IMR-90 (cell line): Measurements from ENCODE around the gene PIP. TPM values are rescaled to one million over a fixed set of nuclear protein-coding genes. Genes with fewer than 3 reads are reported as not detected.

Experiments
- ATAC-seq: fragments of 200-7000 bp; cut with Tn5 transposase; 2 replicates; pipeline ENCODE4 v1.9.1; 2020; ENCODE audit warnings: low read depth, mild to moderate bottlenecking, moderate library complexity
- BruUV-seq: library from RNA; stranded (reverse); fragments of 400-500 nt; replicated peaks from 2 replicates; lab custom pipeline; 2021; lab: Mats Ljungman, UMichigan
- CTCF ChIA-PET: fragments of 300-600 bp; formaldehyde crosslinking; extraction: SDS; loops from one replicate; lab custom pipeline; 2021; ENCODE audit warnings: antibody characterized with exemption; lab: Yijun Ruan, JAX
- POLR2A ChIA-PET: fragments of 300-600 bp; sonication (Branson Sonifier 250); formaldehyde crosslinking; loops from one replicate; lab custom pipeline; 2022; ENCODE audit warnings: antibody characterized with exemption; ENCODE audit not compliant: unreplicated experiment; lab: Charles Lee
- DNase-seq: peaks from one replicate; pipeline ENCODE4 v3.0.0; 2013
- H2AFZ ChIP-seq: replicated peaks from 2 replicates; pipeline ENCODE3; 2013; ENCODE audit warnings: low read length, mild to moderate bottlenecking; ENCODE audit not compliant: poor library complexity
- H2AK5ac ChIP-seq: 2 replicates; pipeline ENCODE4 v1.6.1; 2013; ENCODE audit warnings: low read depth, low read length, inconsistent platforms
- H2AK9ac ChIP-seq: replicated peaks from 2 replicates; pipeline ENCODE3; 2013; ENCODE audit warnings: mild to moderate bottlenecking, low read depth, low read length, moderate library complexity; ENCODE audit not compliant: poor library complexity
- H2BK120ac ChIP-seq: 2 replicates; pipeline ENCODE4 v1.6.1; 2013; ENCODE audit warnings: low read depth, low read length, inconsistent platforms
- H2BK15ac ChIP-seq: 3 replicates; pipeline ENCODE4 v1.6.1; 2013; ENCODE audit warnings: low read depth, low read length, inconsistent platforms
- H2BK20ac ChIP-seq: 2 replicates; pipeline ENCODE4 v1.6.1; 2013; ENCODE audit warnings: low read depth, mild to moderate bottlenecking, inconsistent platforms, low read length, moderate library complexity
- H2BK5ac ChIP-seq: 2 replicates; pipeline ENCODE4 v1.6.1; 2013; ENCODE audit warnings: mild to moderate bottlenecking, low read depth, low read length, inconsistent platforms; ENCODE audit not compliant: poor library complexity, severe bottlenecking
- H3K14ac ChIP-seq: replicated peaks from 2 replicates; pipeline ENCODE4 v1.6.1; 2013; ENCODE audit warnings: low read depth, low read length, inconsistent platforms
- H3K18ac ChIP-seq: 2 replicates; pipeline ENCODE4 v1.6.1; 2013; ENCODE audit warnings: low read depth, low read length, control low read depth
- H3K23ac ChIP-seq: 2 replicates; pipeline ENCODE4 v1.6.1; 2013; ENCODE audit warnings: low read depth, low read length, inconsistent platforms
- H3K27ac ChIP-seq: 2 replicates; pipeline ENCODE4 v1.5.1; 2013; ENCODE audit warnings: mild to moderate bottlenecking, control low read depth, low read length; ENCODE audit not compliant: insufficient read depth
- H3K27me3 ChIP-seq: 2 replicates; pipeline ENCODE4 v1.6.1; 2013; ENCODE audit warnings: low read length; ENCODE audit not compliant: control insufficient read depth, insufficient read depth
- H3K36me3 ChIP-seq: 2 replicates; pipeline ENCODE4 v1.6.1; 2013; ENCODE audit warnings: low read length, mixed read lengths; ENCODE audit not compliant: control insufficient read depth, insufficient read depth
- H3K4ac ChIP-seq: 2 replicates; pipeline ENCODE4 v1.6.1; 2013; ENCODE audit warnings: low read depth, low read length, inconsistent platforms
- H3K4me1 ChIP-seq: 2 replicates; pipeline ENCODE4 v1.6.1; 2013; ENCODE audit warnings: low read length, mixed read lengths; ENCODE audit not compliant: control insufficient read depth, insufficient read depth
- H3K4me2 ChIP-seq: 2 replicates; pipeline ENCODE4 v1.6.1; 2013; ENCODE audit warnings: low read depth, mild to moderate bottlenecking, control low read depth, low read length, moderate library complexity
- H3K4me3 ChIP-seq: 2 replicates; pipeline ENCODE4 v1.5.1; 2013; ENCODE audit warnings: low read depth, mild to moderate bottlenecking, control low read depth, low read length, moderate library complexity; ENCODE audit not compliant: insufficient read depth
- H3K56ac ChIP-seq: 2 replicates; pipeline ENCODE4 v1.6.1; 2013; ENCODE audit warnings: low read length, inconsistent platforms; ENCODE audit not compliant: insufficient read depth; ENCODE audit errors: extremely low read depth
- H3K79me1 ChIP-seq, 2 experiments: 2 replicates each; pipeline ENCODE4 v1.6.1; 2013; ENCODE audit warnings: low read length in 2 of 2, inconsistent platforms in 1 of 2, low read depth in 1 of 2
- H3K9ac ChIP-seq: 2 replicates; pipeline ENCODE4 v1.6.1; 2013; ENCODE audit warnings: low read depth, low read length, control low read depth
- H3K9me1 ChIP-seq: 2 replicates; pipeline ENCODE4 v1.6.1; 2013; ENCODE audit warnings: low read length, inconsistent platforms; ENCODE audit not compliant: insufficient read depth
- H3K9me3 ChIP-seq: 2 replicates; pipeline ENCODE4 v1.6.1; 2013; ENCODE audit warnings: low read length; ENCODE audit not compliant: control insufficient read depth, insufficient read depth
- H4K20me1 ChIP-seq: 2 replicates; pipeline ENCODE4 v1.6.1; 2013; ENCODE audit warnings: low read length, inconsistent platforms; ENCODE audit not compliant: insufficient read depth
- H4K5ac ChIP-seq: 2 replicates; pipeline ENCODE4 v1.6.1; 2013; ENCODE audit warnings: mild to moderate bottlenecking, low read depth, low read length, control low read depth
- H4K8ac ChIP-seq, 2 experiments: 2 replicates each; pipeline ENCODE4 v1.6.1; 2013; ENCODE audit warnings: low read depth in 2 of 2, low read length in 2 of 2, control low read depth in 1 of 2, inconsistent platforms in 1 of 2
- H4K91ac ChIP-seq: 2 replicates; pipeline ENCODE4 v1.6.1; 2013; ENCODE audit warnings: low read depth, low read length, inconsistent platforms; ENCODE audit not compliant: insufficient read depth
- BHLHE40 ChIP-seq: fragments of 150-350 bp; IDR thresholded peaks from 2 replicates; pipeline ENCODE4 v1.6.1; 2016; ENCODE audit warnings: mild to moderate bottlenecking, low read depth, low read length
- CEBPB ChIP-seq: IDR thresholded peaks from 2 replicates; pipeline ENCODE4 v1.6.1; 2012; ENCODE audit warnings: low read depth, low read length, improper control_type of control experiment
- FOS ChIP-seq: fragments of 150-350 bp; IDR thresholded peaks from 2 replicates; pipeline ENCODE4 v1.6.1; 2016; ENCODE audit warnings: low read depth, low read length
- RCOR1 ChIP-seq: IDR thresholded peaks from 2 replicates; pipeline ENCODE4 v1.6.1; 2012; ENCODE audit warnings: mild to moderate bottlenecking, low read length, improper control_type of control experiment; ENCODE audit not compliant: insufficient replicate concordance
- RFX5 ChIP-seq: IDR thresholded peaks from 2 replicates; pipeline ENCODE4 v1.8.0; 2012; ENCODE audit warnings: low read depth, mild to moderate bottlenecking, low read length, moderate library complexity
- SMC3 ChIP-seq: fragments of 150-350 bp; IDR thresholded peaks from 2 replicates; pipeline ENCODE4 v1.6.1; 2016; ENCODE audit warnings: low read depth, mild to moderate bottlenecking, antibody characterized with exemption, low read length, moderate library complexity
- WGBS, 2 experiments: methylation state at CpG; one replicate each; pipeline versions ENCODE4 v1.1.5 to v1.1.7; 2013; ENCODE audit warnings: missing lambda C conversion rate in 2 of 2; ENCODE audit not compliant: insufficient read length in 1 of 2; ENCODE audit errors: extremely low coverage in 2 of 2; 5-methylcytosine and 5-hydroxymethylcytosine counted together
- dilution Hi-C: fragments of 300-500 bp; cut with HindIII; formaldehyde crosslinking; loops from one replicate; pipeline ENCODE4 v1.14.3; 2018; ENCODE audit warnings: low sequenced_read_pairs; ENCODE audit not compliant: unreplicated experiment
- in situ Hi-C: fragments of 300-500 bp; cut with MboI; formaldehyde crosslinking; loops from 3 replicates; pipeline ENCODE4 v1.14.3; 2019; ENCODE audit warnings: low sequenced_read_pairs, inconsistent platforms, mixed read lengths
- intact Hi-C: fragments of 100-400 bp; cut with micrococcal nuclease; formaldehyde crosslinking; loops from 2 replicates; pipeline ENCODE4 v1.10.0; 2022
- polyA plus RNA-seq, 3 experiments: library from polyadenylated mRNA; depleted of rRNA; stranded (reverse); fragments of >200 nt; gene quantifications; 2 replicates each; pipeline ENCODE4 v1.2.3, GENCODE V29; 2012; ENCODE audit warnings: low replicate concordance in 1 of 3
- total RNA-seq: library from RNA; depleted of rRNA; stranded (reverse); fragments of >200 nt; gene quantifications from 2 replicates; pipeline ENCODE4 v1.2.3, GENCODE V29; 2012

Gene PIP
- total and polyA plus RNA-seq, 2 of the 4 experiments (the other 2 are of a cell fraction) = not detected

DNA sequence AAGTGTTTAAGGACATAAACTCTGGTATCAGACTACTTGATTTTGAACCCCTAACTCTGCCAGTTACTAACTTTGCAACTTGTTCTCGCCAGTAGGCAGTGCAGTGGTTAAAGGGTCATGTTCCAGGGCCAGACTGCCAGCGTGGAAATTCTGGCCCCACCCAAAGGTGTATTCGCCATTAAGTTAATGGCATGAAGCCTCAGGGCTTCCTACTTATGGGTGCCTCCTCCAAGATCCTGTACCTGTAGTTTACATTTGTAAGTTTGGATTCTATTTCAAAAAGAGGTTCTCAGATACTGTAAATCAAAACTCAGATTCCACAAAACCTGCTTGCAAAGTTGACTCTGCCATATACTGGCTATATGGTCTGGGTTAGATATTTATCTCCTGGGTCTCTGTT is 2.8 kb upstream of the PIP start:
- Histone ChIP-seq H4K91ac (no peak overlapping the region), H2BK120ac (no peak overlapping the region), H3K79me1 (no peaks in the 10 kb centered on the region), H3K27me3 (no peaks in the 10 kb centered on the region), H2AK5ac (no peak overlapping the region), H3K14ac (no peak overlapping the region), H3K9ac (no peak overlapping the region), H2BK20ac (no peak overlapping the region), H3K4me1 (no peaks in the 10 kb centered on the region), H3K9me3 (peaks cover 6% of the 10 kb centered on the region; the same call in 1 of the 2 replicates), H3K9me1 (no peaks in the 10 kb centered on the region), H3K4me2 (no peak overlapping the region), H3K36me3 (no peaks in the 10 kb centered on the region), H3K4ac (no peak overlapping the region), H2BK15ac (no peak overlapping the region), H3K4me3 (no peak overlapping the region), H4K20me1 (no peaks in the 10 kb centered on the region), H3K56ac (no peak overlapping the region), H3K23ac (no peak overlapping the region), H2AK9ac (no peak overlapping the region), H4K5ac (no peak overlapping the region), H2AFZ (no peak overlapping the region), H3K27ac (no peak overlapping the region), H2BK5ac (no peak overlapping the region), H4K8ac (no peak overlapping the region), H3K18ac (no peak overlapping the region)
- in situ Hi-C loops (no loop called here), dilution Hi-C loops (no loop called here), intact Hi-C loops (no loop called here)
- TF ChIP-seq CEBPB (no peak), BHLHE40 (no peak), FOS (no peak), RCOR1 (no peak), RFX5 (no peak), SMC3 (no peak)
- no CpG with 5 or more reads among the region's 3 CpGs for WGBS, 2 experiments
- DNase-seq (no peak), ATAC-seq (no peak)
- ChIA-PET POLR2A (no interaction called here), CTCF (no interaction called here)
- no TSS peak for BruUV-seq
